ENCODE data around the gene RPSA.
"Not testable (repeated sequence)": the region's sequence is repeated elsewhere in the genome, so short reads cannot be mapped to it uniquely, and the experiment has no call there.

Gene RPSA

GRCh38 chr3:39454591-39455217 is 48.2 kb downstream of the RPSA start:
- no peak for DNase-seq (ENCODE audit: low read depth, low spot score)

GRCh38 chr3:39456159-39456558 is 49.6 kb downstream of the RPSA start:
- DNase-seq (ENCODE audit: low read depth, low spot score) = no peak

- DNase-seq (ENCODE audit: low read depth, low spot score) = no peak
These were observed 50.8 kb downstream of the RPSA start for GRCh38 chr3:39457361-39457760.

- not testable (repeated sequence) for DNase-seq (ENCODE audit: low read depth, low spot score)
These were observed 52.1 kb downstream of the RPSA start for GRCh38 chr3:39458579-39458978.

- no peak for DNase-seq (ENCODE audit: low read depth, low spot score)
These were observed 54.2 kb downstream of the RPSA start for GRCh38 chr3:39460677-39461076.

Data from iPS DF 19.7 (cell line).